GM18870 (cell line): ENCODE data around the gene OCLN.
A peak's percentile ranks its signal among the peaks of the same experiment; 100 is the strongest.
"Not testable (repeated sequence)": the region's sequence is repeated elsewhere in the genome, so short reads cannot be mapped to it uniquely, and the experiment has no call there.

Experiments
- ATAC-seq: cut with Tn5 transposase; IDR thresholded peaks from one replicate; pipeline ENCODE4 v1.9.1; 2021; ENCODE audit warnings: moderate library complexity; ENCODE audit not compliant: unreplicated experiment

Gene OCLN

GRCh38 chr5:69492391-69492922 is at the start of gene OCLN:
Gene OCLN, plus strand, starts transcription at chr5:69492790. Its CDS starts 11,455 bp downstream, at chr5:69504245.
- no peak for ATAC-seq

DNA sequence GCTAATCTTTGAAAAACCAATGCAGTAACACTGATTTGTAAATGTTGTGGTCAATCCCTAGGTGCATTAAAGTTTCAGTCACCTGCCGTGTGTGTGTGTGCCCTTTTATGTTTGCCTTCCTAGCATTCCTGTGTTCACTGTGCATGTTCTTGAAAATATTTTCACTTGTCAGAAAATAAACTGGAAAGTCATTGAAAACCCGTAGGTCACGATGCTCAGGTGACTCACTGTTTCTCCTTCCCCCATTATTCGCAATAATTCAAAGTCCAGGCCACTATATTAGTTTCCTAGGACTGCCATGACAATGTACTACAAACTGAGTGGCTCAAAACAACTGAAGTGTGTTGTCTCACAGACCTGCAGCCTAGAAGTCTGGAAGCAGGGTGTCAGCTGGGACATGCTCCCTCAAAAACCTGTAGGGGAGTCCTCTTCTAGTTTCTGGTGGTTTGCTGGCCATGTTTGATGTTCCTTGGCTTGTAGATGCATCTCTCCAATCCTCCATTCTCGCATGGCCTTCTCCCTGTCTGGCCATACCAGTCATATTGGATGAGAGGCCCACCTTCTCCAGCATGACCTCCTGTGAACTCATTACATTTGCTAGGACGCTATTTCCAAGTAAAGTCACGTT is 48.3 kb upstream of the OCLN start:
- ATAC-seq: no peak

DNA sequence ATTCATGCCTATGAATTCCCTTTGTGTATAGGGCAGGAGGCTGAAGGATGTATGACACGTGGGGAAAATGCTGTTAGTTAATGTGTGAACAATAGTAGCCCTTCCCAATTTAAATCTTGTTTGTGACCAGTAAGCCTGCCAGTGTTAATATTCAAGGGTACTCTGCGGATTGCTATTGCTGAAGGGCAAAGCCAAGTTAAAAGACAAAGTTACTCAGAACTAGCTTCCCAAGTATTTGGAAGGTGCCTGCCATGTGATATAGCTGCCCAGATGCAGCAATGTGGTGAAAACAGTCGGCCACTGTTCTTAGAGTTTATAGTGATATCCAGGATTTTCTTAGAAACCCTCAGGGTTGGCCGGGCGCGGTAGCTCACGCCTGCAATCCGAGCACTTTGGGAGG is 43.1 kb upstream of the OCLN start:
- ATAC-seq: no peak

- ATAC-seq: no peak
These were observed 42.5 kb upstream of the OCLN start for GRCh38 chr5:69450116-69450515.

DNA sequence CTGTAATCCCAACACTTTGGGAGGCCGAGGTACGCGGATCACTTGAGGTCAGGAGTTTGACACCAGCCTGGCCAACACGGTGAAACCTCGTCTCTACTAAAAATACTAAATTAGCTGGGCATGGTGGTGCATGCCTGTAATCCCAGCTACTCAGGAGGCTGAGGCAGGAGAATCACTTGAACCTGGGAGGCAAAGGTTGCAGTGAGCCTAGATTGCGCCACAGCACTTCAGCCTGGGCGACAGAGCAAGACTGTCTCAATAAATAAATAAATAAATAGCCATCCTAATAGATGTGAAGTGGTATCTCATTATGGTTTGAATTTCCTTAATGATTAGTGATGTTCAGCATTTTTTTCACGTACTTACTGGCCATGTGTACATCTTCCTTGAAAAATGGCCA is 42.1 kb upstream of the OCLN start:
- not testable (repeated sequence) for ATAC-seq

GRCh38 chr5:69451941-69452647 is 40.5 kb upstream of the OCLN start:
- no peak for ATAC-seq

- not testable (repeated sequence) for ATAC-seq
These were observed 39.1 kb upstream of the OCLN start for GRCh38 chr5:69453487-69453886.

DNA sequence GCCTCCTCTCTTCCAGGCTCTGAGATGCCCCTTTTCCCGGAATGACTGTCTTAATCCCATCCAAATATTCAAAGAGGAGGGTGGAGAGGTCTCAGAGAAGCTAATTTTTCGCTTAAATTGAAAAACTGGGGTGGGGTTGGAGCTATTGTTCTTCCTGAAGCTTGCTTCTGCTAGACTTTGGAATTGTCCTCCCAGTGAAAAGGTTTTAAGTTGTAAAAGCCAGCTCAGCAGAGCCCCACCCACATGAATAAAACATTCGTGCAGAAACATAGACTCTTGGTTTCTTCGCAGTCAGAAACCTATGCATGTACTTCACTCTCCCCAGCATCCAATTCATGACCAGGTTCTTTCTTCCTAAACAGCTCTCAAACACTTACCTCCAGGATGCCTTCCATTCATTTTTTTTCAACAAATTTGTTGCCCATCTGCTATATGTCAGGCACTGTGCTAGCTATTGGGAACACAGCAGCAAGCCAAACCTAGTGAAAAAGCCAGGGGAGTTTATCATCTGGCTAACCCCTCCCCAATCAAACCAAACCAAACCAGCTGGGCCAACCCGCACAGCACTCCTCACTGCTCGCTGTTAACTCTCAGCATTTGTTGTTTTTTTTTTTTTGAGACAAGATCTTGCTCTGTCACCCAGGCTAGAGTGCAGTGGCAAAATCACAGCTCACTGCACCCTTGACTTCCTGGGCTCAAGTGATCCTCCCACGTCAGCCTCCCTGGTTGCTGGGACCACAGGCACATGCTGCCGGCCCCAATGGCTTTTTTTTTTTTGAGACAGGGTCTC is 37.9 kb upstream of the OCLN start:
- no peak for ATAC-seq

- ATAC-seq: not testable (repeated sequence)
These were observed 37.1 kb upstream of the OCLN start for GRCh38 chr5:69455428-69455988.

DNA sequence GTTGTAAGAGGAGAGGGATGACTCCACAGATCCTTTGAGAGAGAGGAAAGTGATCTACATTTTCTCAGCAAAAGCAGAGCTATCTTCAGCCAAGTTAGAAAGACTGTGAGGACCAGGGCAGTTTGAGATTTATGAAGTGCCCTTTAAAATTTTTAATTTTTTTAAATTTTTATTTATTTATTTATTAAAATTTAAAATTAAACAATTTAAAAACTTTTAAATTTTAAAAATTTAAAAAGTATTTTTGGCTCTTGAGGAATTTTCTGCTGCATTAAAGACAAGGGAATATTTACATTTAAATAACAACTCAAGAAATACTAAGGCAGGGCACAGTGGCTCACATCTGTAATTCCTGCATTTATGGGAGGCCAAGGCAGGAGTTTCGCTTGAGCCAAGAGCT is 30.4 kb upstream of the OCLN start:
- no peak for ATAC-seq

DNA sequence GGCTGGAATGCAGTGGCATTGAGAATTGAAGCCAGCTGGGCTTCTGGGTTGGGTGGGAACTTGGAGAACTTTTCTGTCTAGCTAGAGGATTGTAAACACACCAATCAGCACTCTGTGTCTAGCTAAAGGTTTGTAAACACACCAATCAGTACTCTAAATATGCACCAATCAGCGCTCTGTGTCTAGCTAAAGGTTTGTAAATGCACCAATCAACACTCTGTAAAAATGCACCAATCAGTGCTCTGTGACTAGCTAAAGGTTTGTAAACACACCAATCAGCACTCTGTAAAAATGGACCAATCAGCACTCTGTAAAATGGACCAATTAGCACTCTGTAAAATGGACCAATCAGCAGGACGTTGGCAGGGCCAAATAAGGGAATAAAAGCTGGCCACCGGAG is 26.2 kb upstream of the OCLN start:
- not testable (repeated sequence) for ATAC-seq

DNA sequence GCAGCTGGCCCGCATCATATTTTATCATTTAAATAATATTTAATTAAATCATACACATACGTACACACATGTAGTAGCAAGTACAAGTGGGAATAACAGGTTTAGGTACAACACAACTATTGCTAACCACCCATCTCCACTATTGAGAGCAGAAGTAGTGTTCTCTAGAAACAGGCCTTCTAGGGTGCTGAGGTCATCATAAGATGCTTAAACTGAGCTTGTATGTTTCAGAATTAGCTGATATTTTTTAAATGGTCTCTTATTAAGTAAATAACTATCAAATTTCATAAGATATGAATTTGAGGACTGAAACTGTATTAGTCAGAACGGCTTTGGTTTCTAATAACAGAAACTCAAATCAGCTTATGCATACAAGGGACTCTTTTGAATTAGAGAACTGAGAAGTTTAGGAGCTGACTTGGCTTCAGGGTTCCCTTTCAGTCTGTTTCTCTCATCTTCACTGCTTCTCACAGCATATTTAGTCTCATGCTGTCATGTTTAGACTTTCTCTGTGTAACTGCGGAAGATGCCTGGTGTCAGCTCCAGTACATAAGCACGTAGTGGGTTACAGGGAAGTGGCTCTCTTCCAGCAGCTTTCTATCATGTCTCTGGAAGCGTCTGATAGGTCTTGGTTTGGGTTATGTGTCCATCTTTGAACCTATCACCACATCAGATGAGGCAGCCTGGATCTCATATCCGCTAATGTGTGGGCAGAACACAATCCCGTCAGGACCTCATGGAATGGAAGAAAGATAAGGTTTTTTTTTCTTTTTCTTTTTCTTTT is 25.0 kb upstream of the OCLN start:
- peak; percentile 96 for ATAC-seq

GRCh38 chr5:69468631-69469030 is 24.0 kb upstream of the OCLN start:
- no peak for ATAC-seq

GRCh38 chr5:69471516-69471915 is 21.1 kb upstream of the OCLN start:
- ATAC-seq: not testable (repeated sequence)

DNA sequence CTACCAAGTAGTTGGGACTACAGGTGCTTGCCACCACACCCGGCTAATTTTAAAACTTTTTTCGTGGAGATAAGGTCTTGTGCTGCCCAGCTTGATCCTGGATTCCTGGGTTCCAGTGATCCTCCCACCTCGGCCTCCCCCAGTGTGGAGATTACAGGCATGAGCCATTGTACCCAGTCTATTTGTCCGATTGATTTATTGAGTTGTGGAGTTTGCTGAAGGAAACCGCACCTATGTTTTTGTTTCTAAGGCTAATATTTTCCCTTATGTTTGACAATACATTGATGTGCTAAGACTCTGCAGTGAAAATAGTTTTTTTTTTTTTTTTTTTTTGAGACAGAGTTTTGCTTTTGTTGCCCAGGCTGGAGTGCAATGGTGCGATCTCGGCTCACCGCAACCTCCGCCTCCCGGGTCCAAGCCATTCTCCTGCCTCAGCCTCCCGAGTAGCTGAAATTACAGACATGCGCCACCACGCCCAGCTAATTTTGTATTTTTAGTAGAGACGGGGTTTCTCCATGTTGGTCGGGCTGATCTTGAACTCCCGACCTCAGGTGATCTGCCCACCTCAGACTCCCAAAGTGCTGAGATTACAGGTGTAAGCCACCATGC is 20.0 kb upstream of the OCLN start:
- not testable (repeated sequence) for ATAC-seq

- ATAC-seq: no peak
These were observed 15.4 kb upstream of the OCLN start for GRCh38 chr5:69477170-69477569.

- not testable (repeated sequence) for ATAC-seq
These were observed 14.3 kb upstream of the OCLN start for GRCh38 chr5:69478296-69478695.

DNA sequence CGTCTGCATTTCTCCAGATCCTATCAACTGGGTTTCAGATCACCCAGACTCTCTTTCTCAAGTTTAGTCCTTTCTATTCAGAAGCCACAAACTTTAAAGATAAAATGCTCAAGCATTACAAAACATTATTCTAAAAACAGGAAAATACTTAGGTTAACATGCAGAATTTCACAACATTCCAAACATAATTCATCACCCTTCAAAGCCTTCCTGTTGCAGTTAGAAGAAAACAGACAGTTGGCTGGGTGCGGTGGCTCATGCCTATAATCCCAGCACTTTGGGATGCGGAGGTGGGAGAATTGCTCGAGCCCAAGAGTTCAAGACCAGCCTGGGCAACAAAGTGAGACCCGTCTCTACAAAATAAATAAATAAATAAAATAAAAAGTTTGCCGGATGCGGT is 7.7 kb upstream of the OCLN start:
- no peak for ATAC-seq

DNA sequence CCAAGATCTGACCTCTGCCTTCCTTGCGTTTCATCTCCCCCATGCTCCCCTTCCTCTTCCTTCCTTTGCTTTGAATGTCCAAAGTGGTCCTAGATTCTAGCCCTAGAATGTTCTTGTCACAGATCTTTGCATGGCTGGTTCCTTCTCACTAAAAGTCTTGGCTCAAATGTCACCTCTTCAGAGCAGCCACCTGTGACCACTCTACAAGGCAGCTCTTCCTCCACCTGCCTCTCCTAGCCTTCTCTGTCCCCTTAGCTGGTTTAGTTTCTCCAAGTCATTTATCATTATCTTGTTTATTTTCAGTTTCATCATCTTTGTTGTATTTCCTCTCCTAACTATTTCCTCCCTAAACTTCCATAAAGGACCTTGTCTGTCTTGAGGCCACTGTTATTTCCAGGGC is 7.1 kb upstream of the OCLN start:
- ATAC-seq: no peak

- ATAC-seq: no peak
These were observed 3.3 kb upstream of the OCLN start for GRCh38 chr5:69489246-69489645.
